MM.1S (cell line): ENCODE results near the gene STXBP6.

Experiments
- EZH2 ChIP-seq: fragments of 300-600 bp; sonication (generic); optimal IDR thresholded peaks from 2 replicates; pipeline ENCODE3; 2017; ENCODE audit warnings: low read depth, mild to moderate bottlenecking, antibody characterized with exemption, low read length, mixed read lengths
- TF ChIP-seq, protein P1 (sequence below): fragments of 300-600 bp; sonication (generic); IDR thresholded peaks from 2 replicates; pipeline ENCODE4 v1.5.1; 2016; ENCODE audit warnings: antibody characterized with exemption, low read length, mixed read lengths

DNA sequence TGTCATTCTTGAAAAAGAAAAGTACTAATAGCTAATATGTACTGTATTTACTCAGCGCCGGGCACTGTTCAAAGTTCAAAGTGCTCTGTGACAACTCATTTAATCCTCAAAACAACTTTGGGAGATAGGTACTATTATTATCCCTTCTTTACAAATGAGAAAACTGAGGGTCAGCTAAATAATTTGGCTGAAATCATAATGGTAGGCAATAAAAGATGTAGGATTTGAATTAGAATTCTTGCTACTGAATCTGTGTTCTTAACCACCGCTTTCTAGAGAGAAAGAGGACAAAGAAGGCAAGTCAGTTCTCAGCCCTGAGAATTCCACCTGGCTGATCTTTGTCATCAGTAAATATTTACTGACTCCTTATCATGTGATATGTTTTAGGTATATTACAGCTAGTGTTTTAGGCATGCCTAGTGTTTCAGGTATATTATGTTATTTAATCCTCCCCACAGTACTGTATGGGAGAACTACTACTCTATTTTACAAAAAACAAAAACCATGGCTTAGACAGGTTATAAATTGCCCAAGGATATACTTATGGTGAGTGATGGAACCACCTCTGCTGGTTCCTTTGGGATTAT, 210.2 kb downstream of the STXBP6 start:
- TF ChIP-seq, protein P1, sequence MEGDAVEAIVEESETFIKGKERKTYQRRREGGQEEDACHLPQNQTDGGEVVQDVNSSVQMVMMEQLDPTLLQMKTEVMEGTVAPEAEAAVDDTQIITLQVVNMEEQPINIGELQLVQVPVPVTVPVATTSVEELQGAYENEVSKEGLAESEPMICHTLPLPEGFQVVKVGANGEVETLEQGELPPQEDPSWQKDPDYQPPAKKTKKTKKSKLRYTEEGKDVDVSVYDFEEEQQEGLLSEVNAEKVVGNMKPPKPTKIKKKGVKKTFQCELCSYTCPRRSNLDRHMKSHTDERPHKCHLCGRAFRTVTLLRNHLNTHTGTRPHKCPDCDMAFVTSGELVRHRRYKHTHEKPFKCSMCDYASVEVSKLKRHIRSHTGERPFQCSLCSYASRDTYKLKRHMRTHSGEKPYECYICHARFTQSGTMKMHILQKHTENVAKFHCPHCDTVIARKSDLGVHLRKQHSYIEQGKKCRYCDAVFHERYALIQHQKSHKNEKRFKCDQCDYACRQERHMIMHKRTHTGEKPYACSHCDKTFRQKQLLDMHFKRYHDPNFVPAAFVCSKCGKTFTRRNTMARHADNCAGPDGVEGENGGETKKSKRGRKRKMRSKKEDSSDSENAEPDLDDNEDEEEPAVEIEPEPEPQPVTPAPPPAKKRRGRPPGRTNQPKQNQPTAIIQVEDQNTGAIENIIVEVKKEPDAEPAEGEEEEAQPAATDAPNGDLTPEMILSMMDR, result no peak
- no peak for TF ChIP-seq EZH2
